ENCODE measurements around the gene CHD3.
"Not testable (repeated sequence)": the region's sequence is repeated elsewhere in the genome, so short reads cannot be mapped to it uniquely, and the experiment has no call there.

CHD3 gene

DNA sequence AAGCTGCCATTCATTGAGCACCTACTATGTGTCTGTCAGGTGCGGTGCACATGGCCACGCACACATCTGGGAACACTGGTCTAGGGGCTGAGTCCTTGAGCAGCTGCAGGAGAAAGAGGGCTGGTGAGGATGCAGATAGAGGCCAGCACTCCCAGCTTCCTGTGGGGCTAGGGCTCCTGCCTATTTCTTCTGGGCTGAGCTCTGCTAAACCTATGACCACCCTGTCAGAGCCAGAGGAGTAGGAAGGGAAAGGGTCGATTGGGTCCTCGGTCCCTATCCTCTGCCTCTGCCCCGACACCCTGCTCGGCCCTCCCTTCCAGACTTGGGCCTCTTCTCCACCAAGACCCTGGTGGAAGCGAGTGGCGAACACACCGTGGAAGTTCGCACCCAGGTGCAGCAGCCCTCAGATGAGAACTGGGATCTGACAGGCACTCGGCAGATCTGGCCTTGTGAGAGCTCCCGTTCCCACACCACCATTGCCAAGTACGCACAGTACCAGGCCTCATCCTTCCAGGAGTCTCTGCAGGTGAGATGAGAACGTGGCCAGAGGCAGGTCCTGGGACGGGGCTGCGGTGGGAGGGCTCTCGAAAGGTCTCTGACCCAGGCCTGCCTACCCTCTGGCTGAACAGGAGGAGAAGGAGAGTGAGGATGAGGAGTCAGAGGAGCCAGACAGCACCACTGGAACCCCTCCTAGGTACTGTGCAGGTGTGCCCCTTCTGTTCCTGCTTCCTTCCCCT, 37.7 kb upstream of the CHD3 start:
- no peak for DNase-seq

DNA sequence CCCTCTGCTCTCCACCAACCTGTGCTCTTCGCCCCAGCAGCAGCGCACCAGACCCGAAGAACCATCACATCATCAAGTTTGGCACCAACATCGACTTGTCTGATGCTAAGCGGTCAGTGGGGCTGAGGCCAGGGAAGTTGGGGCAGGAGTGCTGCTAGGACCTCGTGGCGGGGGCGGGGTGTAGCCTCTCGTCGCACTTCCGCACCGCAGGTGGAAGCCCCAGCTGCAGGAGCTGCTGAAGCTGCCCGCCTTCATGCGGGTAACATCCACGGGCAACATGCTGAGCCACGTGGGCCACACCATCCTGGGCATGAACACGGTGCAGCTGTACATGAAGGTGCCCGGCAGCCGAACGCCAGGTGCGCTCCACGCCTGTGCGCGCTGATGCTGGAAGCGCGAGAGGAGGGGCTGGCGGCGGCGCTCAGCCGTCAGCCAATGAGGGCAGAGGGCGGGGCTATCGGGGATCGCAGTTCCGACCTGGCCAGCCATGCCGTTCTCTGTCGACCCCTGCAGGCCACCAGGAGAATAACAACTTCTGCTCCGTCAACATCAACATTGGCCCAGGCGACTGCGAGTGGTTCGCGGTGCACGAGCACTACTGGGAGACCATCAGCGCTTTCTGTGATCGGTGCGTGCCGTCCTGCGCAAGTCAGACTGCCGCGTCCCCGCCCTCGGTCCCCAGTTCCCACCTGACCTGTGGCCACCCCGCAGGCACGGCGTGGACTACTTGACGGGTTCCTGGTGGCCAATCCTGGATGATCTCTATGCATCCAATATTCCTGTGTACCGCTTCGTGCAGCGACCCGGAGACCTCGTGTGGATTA, 36.9 kb upstream of the CHD3 start:
- peak; percentile 97 for DNase-seq

DNA sequence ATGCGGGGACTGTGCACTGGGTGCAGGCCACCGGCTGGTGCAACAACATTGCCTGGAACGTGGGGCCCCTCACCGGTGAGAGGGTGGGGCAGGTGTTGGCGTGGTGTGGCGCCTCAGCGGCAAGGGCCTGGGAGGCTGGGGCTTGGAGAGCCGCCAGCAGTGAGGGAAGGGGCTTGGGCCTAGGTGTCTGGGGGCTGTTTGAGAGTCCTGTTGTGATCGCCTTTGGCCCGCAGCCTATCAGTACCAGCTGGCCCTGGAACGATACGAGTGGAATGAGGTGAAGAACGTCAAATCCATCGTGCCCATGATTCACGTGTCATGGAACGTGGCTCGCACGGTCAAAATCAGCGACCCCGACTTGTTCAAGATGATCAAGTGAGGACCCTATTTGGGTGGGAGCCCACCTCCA, 36.3 kb upstream of the CHD3 start:
- DNase-seq = no peak

DNA sequence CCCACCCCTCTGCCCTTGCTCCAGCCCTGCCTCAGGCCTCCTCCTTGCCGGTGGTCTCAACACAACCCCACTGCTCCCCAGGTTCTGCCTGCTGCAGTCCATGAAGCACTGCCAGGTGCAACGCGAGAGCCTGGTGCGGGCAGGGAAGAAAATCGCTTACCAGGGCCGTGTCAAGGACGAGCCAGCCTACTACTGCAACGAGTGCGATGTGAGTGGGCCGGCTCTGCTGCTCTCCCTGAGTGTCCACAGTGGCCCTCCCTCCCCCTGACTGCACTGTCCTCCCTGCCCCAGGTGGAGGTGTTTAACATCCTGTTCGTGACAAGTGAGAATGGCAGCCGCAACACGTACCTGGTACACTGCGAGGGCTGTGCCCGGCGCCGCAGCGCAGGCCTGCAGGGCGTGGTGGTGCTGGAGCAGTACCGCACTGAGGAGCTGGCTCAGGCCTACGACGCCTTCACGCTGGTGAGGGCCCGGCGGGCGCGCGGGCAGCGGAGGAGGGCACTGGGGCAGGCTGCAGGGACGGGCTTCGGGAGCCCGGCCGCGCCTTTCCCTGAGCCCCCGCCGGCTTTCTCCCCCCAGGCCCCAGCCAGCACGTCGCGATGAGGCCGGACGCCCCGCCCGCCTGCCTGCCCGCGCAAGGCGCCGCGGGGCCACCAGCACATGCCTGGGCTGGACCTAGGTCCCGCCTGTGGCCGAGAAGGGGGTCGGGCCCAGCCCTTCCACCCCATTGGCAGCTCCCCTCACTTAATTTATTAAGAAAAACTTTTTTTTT, 35.5 kb upstream of the CHD3 start:
- no peak for DNase-seq

GRCh38 chr17:7853691-7854038, 34.9 kb upstream of the CHD3 start:
- no peak for DNase-seq

- no peak for DNase-seq
Measured at GRCh38 chr17:7854078-7854777, 34.4 kb upstream of the CHD3 start.

GRCh38 chr17:7854851-7855659, 33.5 kb upstream of the CHD3 start, which contains the start of gene TMEM88:
TMEM88 (plus strand) TSS chr17:7855066; CDS start chr17:7855075, 9 bp downstream.
- no peak for DNase-seq

DNA sequence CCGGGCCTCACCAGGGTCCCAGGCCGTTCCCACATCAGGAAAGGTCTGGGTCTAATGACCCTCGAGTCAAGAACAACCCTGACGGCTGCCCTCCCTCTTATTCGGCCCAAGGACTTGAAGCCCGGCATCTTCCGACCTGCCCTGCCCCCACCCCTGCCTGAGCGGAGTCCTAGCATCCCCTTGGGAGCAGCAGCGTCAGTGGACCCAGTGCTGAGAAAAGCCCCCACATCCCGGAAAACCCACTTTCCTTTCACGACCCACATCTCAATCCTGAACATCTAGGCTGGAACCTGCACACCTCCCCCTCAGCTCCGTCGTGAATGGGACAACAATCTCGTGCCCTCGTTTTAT, 33.0 kb upstream of the CHD3 start:
- no peak for DNase-seq

GRCh38 chr17:7856011-7856810, 32.4 kb upstream of the CHD3 start:
- peak; percentile 68 for DNase-seq

DNA sequence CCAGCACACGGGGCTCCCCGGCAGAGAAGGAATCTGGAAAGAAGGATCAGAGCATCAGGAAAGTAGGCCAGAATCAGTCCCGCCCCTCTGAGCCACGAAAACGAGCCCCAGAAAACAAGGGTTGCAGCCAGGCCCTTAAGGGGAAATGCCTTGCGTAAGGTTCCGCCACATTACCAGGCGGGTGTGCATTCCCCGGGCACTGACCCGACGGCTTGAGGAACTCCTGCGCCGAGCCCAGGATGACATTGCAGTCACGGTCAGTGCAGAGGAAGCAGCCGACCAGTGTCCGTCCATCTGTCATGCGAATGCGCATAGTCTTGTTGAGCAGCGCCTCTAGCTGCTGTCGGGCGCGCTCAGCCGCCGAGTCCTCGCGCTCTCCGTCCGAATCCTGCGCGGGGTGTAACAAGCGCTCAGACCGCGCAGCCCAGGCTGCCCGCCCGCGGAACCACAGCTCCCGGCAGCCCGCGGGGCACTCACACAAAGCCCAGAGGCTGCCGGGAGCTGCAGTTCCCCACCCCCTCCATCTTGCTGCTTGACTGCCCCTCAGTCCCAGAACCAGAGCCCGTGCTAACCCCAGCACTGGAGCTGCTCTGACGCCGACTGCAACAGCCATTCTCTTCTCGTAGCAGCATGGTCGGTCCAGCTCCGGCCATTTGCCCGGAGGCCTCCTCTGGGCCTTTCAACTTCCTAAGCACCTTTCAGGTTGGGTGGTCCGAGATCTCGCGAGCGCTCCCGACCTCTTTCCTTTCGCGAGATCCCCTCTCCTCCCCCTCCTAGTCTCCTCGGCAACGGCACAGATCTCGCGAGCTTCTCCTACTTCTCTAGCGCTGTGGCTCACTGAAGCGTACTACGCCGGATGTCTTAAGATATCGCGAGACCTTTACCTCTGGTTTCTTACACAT, 31.5 kb upstream of the CHD3 start, which contains the start of gene NAA38:
TSS of gene NAA38 (minus strand) at position 749 of the 902 bp plus-strand sequence. CDS start at position 653, 96 bp downstream.
- peak; percentile 100 for DNase-seq

DNA sequence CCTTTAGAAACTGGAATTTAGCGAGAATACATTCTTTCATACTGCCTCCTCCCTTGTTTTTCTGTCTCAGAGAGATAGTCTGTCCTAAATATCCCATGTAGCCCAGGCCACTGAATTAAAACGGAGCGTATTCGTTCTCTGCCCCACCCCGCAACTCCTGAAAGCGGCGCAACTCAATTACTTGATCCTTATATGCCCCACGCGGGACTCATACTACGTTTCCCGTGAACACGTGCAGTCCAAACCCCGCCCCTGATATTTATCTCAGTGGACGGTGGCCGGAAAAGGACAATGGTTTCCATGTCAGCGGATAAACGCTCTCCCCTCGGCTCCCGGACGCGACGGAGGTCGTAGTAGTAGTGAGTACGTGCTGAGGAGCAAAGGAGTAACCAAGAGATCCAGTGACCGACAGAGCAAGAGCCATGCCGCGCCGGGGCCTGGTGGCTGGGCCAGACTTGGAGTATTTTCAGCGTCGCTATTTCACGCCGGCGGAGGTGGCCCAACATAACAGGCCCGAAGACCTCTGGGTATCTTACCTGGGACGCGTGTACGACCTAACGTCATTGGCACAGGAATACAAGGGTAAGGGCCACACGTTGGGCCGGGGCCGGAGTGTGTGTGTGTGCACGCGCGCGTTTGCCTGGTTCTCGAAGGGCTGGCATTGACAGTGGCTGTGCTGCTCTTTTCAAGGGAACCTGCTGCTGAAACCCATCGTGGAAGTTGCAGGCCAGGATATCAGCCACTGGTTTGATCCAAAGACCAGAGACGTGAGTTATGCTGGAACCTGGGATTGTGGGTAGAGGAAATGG, 30.7 kb upstream of the CHD3 start, which contains the start of gene CYB5D1:
TSS of gene CYB5D1 (plus strand) at position 291 of the 809 bp plus-strand sequence. CDS start at position 423, 132 bp downstream.
- peak; percentile 99 for DNase-seq

- peak; percentile 73 for DNase-seq
Measured at GRCh38 chr17:7858522-7858810, 30.1 kb upstream of the CHD3 start.

DNA sequence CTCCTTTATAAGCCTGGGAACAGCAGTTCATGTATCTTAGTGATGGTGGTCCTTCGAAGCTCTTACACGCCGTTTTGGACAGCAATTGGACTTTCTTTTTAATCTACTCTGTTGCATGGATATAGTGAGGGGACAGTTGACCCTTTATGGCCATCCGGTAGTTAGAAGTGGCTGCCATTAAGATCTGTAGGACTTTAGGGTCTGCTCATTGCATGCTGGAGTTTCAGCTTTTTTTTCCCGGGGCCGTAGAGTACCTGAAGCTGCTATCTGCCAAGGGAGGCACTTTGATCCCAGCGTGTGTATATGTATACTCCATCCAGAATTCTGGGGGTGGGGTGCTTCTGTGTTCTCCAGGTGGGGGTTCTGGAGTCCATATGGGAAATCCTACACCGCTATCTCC, 29.6 kb upstream of the CHD3 start:
- DNase-seq = no peak

- DNase-seq = peak; percentile 83
Measured at GRCh38 chr17:7862692-7863437, 25.7 kb upstream of the CHD3 start.

GRCh38 chr17:7864384-7864783, 24.2 kb upstream of the CHD3 start:
- not testable (repeated sequence) for DNase-seq

GRCh38 chr17:7864995-7865650, 23.5 kb upstream of the CHD3 start:
- no peak for DNase-seq

DNA sequence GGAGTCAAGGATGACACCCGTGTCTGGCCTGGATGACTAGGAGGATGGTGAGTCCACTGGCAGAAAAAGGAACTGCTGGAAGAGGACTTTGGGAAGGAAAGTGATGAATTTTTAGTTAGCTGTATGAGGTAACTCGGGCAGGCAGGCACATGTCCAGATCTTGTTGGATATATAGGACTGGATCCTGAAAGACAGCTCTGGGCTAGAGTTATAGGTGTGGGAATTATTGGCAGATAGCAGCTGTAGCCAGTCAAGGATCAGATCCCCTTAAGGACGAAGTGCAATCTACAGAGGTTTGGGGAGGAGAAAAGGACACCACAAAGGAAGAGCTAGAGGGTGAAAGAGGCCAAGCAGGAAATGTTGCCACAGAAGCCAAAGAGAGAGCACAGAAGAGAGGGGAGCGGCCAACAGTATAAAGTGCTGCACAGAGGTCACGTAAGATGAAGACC, 20.7 kb upstream of the CHD3 start:
- DNase-seq = no peak

DNA sequence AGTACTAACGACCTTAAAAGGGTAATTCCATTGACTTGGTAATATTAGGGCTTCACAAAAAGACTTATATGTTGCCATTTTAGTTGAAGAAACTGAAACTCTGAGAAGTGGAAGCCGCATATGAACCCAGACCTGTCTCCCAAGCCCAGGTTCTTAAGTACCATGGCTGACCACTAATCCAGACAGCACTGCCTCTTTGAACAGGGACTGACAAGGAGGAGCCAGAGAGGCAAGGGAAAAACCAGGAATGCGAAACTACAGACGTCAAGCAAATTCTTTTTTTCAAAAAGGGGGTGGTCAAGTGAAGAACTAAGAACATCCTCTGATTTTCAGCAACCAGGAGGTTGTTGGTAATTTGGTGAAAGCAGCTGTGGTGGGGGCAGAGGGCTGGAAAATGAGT, 15.5 kb upstream of the CHD3 start:
- DNase-seq = no peak

Data from NCI-H1105 treated with DMSO at 0.1 percent for 48 hours (cell line).